ENCODE results near the gene USH2A. TPM values are rescaled to one million over a fixed set of nuclear protein-coding genes. Genes with fewer than 3 reads are reported as not detected.

Gene USH2A
- total RNA-seq, 1 experiment from 2014 or later, result not detected

DNA sequence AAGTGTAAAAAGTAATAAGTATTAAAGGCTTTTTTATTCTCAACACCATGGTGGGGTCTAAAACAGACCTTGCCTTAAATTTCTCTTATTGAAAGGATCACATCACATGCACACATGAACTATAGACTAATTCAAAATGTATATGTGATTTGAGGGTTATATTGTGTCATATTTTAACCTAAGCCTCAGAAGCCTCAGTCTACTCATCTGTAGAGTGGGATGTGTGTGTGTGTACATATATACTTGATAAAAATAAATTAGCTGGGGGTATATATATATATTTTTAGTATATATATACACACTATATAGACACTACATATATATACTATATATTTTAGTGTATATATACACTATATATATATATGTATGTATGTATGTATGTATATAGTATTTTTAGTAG lies 797.3 kb downstream of the USH2A start (continued):
- TF ChIP-seq, protein P1, sequence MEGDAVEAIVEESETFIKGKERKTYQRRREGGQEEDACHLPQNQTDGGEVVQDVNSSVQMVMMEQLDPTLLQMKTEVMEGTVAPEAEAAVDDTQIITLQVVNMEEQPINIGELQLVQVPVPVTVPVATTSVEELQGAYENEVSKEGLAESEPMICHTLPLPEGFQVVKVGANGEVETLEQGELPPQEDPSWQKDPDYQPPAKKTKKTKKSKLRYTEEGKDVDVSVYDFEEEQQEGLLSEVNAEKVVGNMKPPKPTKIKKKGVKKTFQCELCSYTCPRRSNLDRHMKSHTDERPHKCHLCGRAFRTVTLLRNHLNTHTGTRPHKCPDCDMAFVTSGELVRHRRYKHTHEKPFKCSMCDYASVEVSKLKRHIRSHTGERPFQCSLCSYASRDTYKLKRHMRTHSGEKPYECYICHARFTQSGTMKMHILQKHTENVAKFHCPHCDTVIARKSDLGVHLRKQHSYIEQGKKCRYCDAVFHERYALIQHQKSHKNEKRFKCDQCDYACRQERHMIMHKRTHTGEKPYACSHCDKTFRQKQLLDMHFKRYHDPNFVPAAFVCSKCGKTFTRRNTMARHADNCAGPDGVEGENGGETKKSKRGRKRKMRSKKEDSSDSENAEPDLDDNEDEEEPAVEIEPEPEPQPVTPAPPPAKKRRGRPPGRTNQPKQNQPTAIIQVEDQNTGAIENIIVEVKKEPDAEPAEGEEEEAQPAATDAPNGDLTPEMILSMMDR (IDR thresholded peaks at IDR 0.05 in 2 of 3, conservative IDR thresholded peaks at IDR 0.05 in 1 of 3; ENCODE audit: borderline replicate concordance in 1 of 3, insufficient read depth in 1 of 3, low read depth in 2 of 3, low read length in 2 of 3), result no peak
- TF ChIP-seq SIN3A (IDR thresholded peaks at IDR 0.05; ENCODE audit: low read depth) (no peak), EZH2 (IDR thresholded peaks at IDR 0.05) (no peak), YY1 (IDR thresholded peaks at IDR 0.05; ENCODE audit: extremely low read depth, insufficient replicate concordance, low read depth, low read length) (no peak), EGR1 (IDR thresholded peaks at IDR 0.05; ENCODE audit: low read depth) (no peak), TCF7L2 (IDR thresholded peaks at IDR 0.05; ENCODE audit: borderline replicate concordance, extremely low read depth, insufficient read depth, insufficient read length) (no peak)
- TF ChIP-seq, protein P2, sequence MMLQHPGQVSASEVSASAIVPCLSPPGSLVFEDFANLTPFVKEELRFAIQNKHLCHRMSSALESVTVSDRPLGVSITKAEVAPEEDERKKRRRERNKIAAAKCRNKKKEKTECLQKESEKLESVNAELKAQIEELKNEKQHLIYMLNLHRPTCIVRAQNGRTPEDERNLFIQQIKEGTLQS (IDR thresholded peaks at IDR 0.05), result no peak
- TF ChIP-seq, protein P3, sequence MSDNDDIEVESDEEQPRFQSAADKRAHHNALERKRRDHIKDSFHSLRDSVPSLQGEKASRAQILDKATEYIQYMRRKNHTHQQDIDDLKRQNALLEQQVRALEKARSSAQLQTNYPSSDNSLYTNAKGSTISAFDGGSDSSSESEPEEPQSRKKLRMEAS (IDR thresholded peaks at IDR 0.05), result no peak

DNA sequence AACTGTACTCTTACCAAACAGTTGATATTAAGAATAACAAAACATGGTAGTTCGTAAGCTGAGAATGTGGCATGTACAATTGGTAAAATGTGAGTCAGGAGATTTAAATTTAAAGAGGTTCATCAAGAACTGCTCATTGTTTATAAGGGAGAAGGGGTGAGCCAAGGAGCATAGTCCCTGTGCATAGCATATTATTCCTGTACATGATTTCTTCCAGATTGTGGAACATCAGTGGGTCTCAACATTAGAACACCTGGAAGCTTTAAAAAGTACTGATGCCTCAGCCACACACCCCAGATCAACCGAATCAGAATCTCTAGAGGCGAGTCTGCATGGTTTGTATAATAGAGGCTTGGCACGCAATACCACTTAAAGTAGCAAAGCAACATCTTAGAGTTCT lies 800.1 kb downstream of the USH2A start:
- Histone ChIP-seq H3K9me2 (ENCODE audit: insufficient read depth) (no peaks in the 10 kb centered on the region), H3K36me3 (ENCODE audit: control insufficient read depth in 1 of 2, insufficient read depth in 2 of 2, low read length in 2 of 2) (peaks cover 8 to 12% of the 10 kb centered on the region in 2 experiments), H3K4me2 (ENCODE audit: low read length) (no peak overlapping the region), H3K9ac (ENCODE audit: low read length) (no peak overlapping the region), H3K4me3 (replicated peaks in 1 of 2; ENCODE audit: low read depth in 1 of 2, low read length in 2 of 2) (no peak overlapping the region), H3K27ac (ENCODE audit: low read depth, low read length) (no peak overlapping the region), H3K79me2 (ENCODE audit: insufficient read depth, low read length) (no peaks in the 10 kb centered on the region), H4K20me1 (ENCODE audit: insufficient read depth) (no peaks in the 10 kb centered on the region), H3K4me1 (ENCODE audit: control insufficient read depth in 1 of 2, insufficient read depth in 2 of 2, low read length in 2 of 2) (no peaks in the 10 kb centered on the region), H3K27me3 (ENCODE audit: insufficient read depth, low read length) (no peaks in the 10 kb centered on the region), H2AFZ (ENCODE audit: low read depth, low read length, poor library complexity, severe bottlenecking) (no peak overlapping the region), H3K9me3 (ENCODE audit: control insufficient read depth in 1 of 2, insufficient read depth in 1 of 2, low read depth in 1 of 2, low read length in 2 of 2) (no peaks in the 10 kb centered on the region)
- TF ChIP-seq SP1 (IDR thresholded peaks at IDR 0.05; ENCODE audit: low read depth) (no peak), YY1 (IDR thresholded peaks at IDR 0.05; ENCODE audit: extremely low read depth, insufficient replicate concordance, low read depth, low read length) (no peak), ZNF274 (IDR thresholded peaks at IDR 0.05; ENCODE audit: low read depth, low read length) (no peak), ELF1 (IDR thresholded peaks at IDR 0.05; ENCODE audit: borderline replicate concordance, low read depth) (no peak), JUND (IDR thresholded peaks at IDR 0.05) (no peak), TCF7L2 (IDR thresholded peaks at IDR 0.05; ENCODE audit: borderline replicate concordance, extremely low read depth, insufficient read depth, insufficient read length) (no peak), POLR2AphosphoS5 (IDR thresholded peaks at IDR 0.05; ENCODE audit: low read depth, low read length) (no peak), EZH2 (IDR thresholded peaks at IDR 0.05) (no peak), SRF (IDR thresholded peaks at IDR 0.05; ENCODE audit: low read depth) (no peak), CBX3 (IDR thresholded peaks at IDR 0.05; ENCODE audit: low read depth) (no peak)
- no TSS peak for BruUV-seq (replicated peaks)
- ChIA-PET RAD21 (ENCODE audit: low non-redundant PET in 1 of 2, low total read pairs in 2 of 2, uncharacterized antibody in 2 of 2, unreplicated experiment in 2 of 2) (no interaction called here), CTCF (no interaction called here), POLR2A (no interaction called here)
- intact Hi-C loops (cut with micrococcal nuclease), result no loop called here
- DNase-seq (ENCODE audit: low read depth, low spot score), result no peak
- no peak for ATAC-seq

Data from HCT116 (cell line).